Endodermal cell (in vitro differentiated cells): ENCODE data around the gene RETN. TPM values are rescaled to one million over a fixed set of nuclear protein-coding genes. Genes with fewer than 3 reads are reported as not detected.

Experiments
- DNase-seq: peaks from one replicate; pipeline ENCODE4 v3.0.0-alpha.2; 2017
- H3K27ac ChIP-seq: 2 replicates; pipeline ENCODE4 v1.5.1; 2013; ENCODE audit warnings: mild to moderate bottlenecking, low read depth, low read length, moderate library complexity
- H3K27me3 ChIP-seq: 2 replicates; pipeline ENCODE4 v1.6.1; 2013; ENCODE audit warnings: mild to moderate bottlenecking, low read length, moderate library complexity; ENCODE audit not compliant: insufficient read depth, control insufficient read depth, poor library complexity, severe bottlenecking
- H3K36me3 ChIP-seq: 2 replicates; pipeline ENCODE4 v1.7.0; 2013; ENCODE audit warnings: mild to moderate bottlenecking, low read length, moderate library complexity; ENCODE audit not compliant: control insufficient read depth, insufficient read depth
- H3K4me1 ChIP-seq: one replicate; pipeline ENCODE4 v1.7.0; 2013; ENCODE audit warnings: low read length; ENCODE audit not compliant: control insufficient read depth, insufficient read depth
- H3K4me3 ChIP-seq: 2 replicates; pipeline ENCODE4 v1.5.1; 2013; ENCODE audit warnings: mild to moderate bottlenecking, low read length, moderate library complexity
- H3K9ac ChIP-seq: 2 replicates; pipeline ENCODE4 v1.6.1; 2013; ENCODE audit warnings: mild to moderate bottlenecking, low read length, moderate library complexity; ENCODE audit not compliant: poor library complexity, severe bottlenecking; ENCODE audit errors: extremely low read depth
- H3K9me3 ChIP-seq: 2 replicates; pipeline ENCODE4 v1.6.1; 2013; ENCODE audit warnings: mild to moderate bottlenecking, low read length, moderate library complexity; ENCODE audit not compliant: control insufficient read depth
- H3K27ac Mint-ChIP-seq: 2 replicates; pipeline ENCODE4 v1.8.0; 2020; ENCODE audit warnings: mixed read lengths
- H3K27me3 Mint-ChIP-seq: 2 replicates; pipeline ENCODE4 v1.8.0; 2021; ENCODE audit warnings: mild to moderate bottlenecking, mixed read lengths; ENCODE audit not compliant: insufficient read depth
- H3K36me3 Mint-ChIP-seq: 2 replicates; pipeline ENCODE4 v1.8.0; 2020; ENCODE audit warnings: low read depth, mixed read lengths
- H3K4me1 Mint-ChIP-seq: 2 replicates; pipeline ENCODE4 v1.8.0; 2020; ENCODE audit warnings: mixed read lengths
- H3K4me3 Mint-ChIP-seq: 2 replicates; pipeline ENCODE4 v1.8.0; 2020; ENCODE audit warnings: mild to moderate bottlenecking, moderate library complexity, mixed read lengths
- H3K9me3 Mint-ChIP-seq: 2 replicates; pipeline ENCODE4 v1.8.0; 2020; ENCODE audit warnings: mild to moderate bottlenecking, mixed read lengths
- WGBS, 2 experiments: methylation state at CpG; one replicate each; pipeline versions ENCODE4 v1.1.5 to v1.1.7; 2013; ENCODE audit warnings: missing lambda C conversion rate in 2 of 2, mixed read lengths in 1 of 2; ENCODE audit not compliant: insufficient coverage in 1 of 2, insufficient read length in 1 of 2; 5-methylcytosine and 5-hydroxymethylcytosine counted together
- total RNA-seq, 2 donors: library from RNA; stranded (reverse); fragmentation: NEBNext Ultra II Directional in 1 of 2; extraction: Animal tissue kit (Norgen Biotek cat#: 25700) in 1 of 2; gene quantifications; 2 replicates in 1 of 2; 3 replicates in 1 of 2; pipeline ENCODE4 v1.2.1, GENCODE V29; 2021
- TF ChIP-seq, protein P1 (sequence below): fragments of 200-600 bp; sonication (generic); conservative IDR thresholded peaks from 2 replicates; pipeline ENCODE4 v1.5.0; 2021; ENCODE audit warnings: antibody characterized with exemption, mild to moderate bottlenecking

The RETN gene
- total RNA-seq, 2 donors from 2014 or later, result not detected

- Mint-ChIP-seq H3K27ac (no peak overlapping the region), H3K4me1 (no peaks in the 10 kb centered on the region), H3K4me3 (peak overlapping the region; percentile 54), H3K9me3 (peaks cover 7% of the 10 kb centered on the region), H3K27me3 (peaks cover 83% of the 10 kb centered on the region), H3K36me3 (no peaks in the 10 kb centered on the region)
- H3K4me3 ChIP-seq, result peak overlapping the region; percentile 76
- H3K27me3 ChIP-seq, result peaks cover 56% of the 10 kb centered on the region
- no peak for DNase-seq
- H3K4me1 ChIP-seq, result no peaks in the 10 kb centered on the region
- no peak overlapping the region for H3K27ac ChIP-seq
- no peaks in the 10 kb centered on the region for H3K9me3 ChIP-seq
- WGBS, 2 experiments, result 50 to 54% methylated on average over 5 to 8 of the region's 9 CpGs
- H3K36me3 ChIP-seq, result no peaks in the 10 kb centered on the region
- H3K9ac ChIP-seq, result no peak overlapping the region
- TF ChIP-seq, protein P1, sequence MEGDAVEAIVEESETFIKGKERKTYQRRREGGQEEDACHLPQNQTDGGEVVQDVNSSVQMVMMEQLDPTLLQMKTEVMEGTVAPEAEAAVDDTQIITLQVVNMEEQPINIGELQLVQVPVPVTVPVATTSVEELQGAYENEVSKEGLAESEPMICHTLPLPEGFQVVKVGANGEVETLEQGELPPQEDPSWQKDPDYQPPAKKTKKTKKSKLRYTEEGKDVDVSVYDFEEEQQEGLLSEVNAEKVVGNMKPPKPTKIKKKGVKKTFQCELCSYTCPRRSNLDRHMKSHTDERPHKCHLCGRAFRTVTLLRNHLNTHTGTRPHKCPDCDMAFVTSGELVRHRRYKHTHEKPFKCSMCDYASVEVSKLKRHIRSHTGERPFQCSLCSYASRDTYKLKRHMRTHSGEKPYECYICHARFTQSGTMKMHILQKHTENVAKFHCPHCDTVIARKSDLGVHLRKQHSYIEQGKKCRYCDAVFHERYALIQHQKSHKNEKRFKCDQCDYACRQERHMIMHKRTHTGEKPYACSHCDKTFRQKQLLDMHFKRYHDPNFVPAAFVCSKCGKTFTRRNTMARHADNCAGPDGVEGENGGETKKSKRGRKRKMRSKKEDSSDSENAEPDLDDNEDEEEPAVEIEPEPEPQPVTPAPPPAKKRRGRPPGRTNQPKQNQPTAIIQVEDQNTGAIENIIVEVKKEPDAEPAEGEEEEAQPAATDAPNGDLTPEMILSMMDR, result no peak
Observed at GRCh38 chr19:7670790-7671189, 1.9 kb downstream of the RETN start.

DNA sequence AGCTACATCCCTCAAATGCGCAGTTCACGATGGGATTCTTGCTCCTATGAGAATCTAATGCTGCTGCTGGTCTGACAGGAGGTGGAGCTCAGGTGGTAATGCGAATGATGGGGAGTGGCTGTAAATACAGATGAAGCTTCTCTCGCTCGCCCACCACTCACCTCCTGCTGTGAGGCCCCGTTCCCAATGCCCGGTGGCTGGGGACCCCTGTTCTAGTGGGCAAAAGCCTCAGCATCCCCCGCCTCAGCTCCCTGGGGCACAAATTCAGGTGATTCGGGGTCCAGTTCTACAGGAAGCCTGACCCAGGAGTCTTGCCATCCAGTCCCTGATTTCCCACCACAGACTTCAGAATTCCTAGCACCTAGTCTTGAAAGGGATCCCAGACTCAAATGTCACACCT lies 3.7 kb downstream of the RETN start:
- Histone ChIP-seq H3K27ac (no peak overlapping the region), H3K36me3 (no peaks in the 10 kb centered on the region), H3K4me3 (no peak overlapping the region), H3K27me3 (peaks cover 66% of the 10 kb centered on the region), H3K9me3 (no peaks in the 10 kb centered on the region), H3K9ac (no peak overlapping the region), H3K4me1 (no peaks in the 10 kb centered on the region)
- Mint-ChIP-seq H3K36me3 (no peaks in the 10 kb centered on the region), H3K4me1 (no peaks in the 10 kb centered on the region), H3K27me3 (peaks cover 87% of the 10 kb centered on the region), H3K9me3 (peaks cover 7% of the 10 kb centered on the region), H3K27ac (no peak overlapping the region), H3K4me3 (no peak overlapping the region)
- WGBS, 2 experiments, result 52 to 58% methylated on average over 6 to 9 of the region's 9 CpGs
- TF ChIP-seq, protein P1, result no peak
- DNase-seq, result no peak

GRCh38 chr19:7674010-7675005 lies 5.5 kb downstream of the RETN start:
- Histone ChIP-seq H3K27me3 (peaks cover 64% of the 10 kb centered on the region), H3K4me3 (no peak overlapping the region), H3K27ac (no peak overlapping the region), H3K36me3 (no peaks in the 10 kb centered on the region), H3K4me1 (no peaks in the 10 kb centered on the region), H3K9me3 (no peaks in the 10 kb centered on the region), H3K9ac (no peak overlapping the region)
- WGBS, 2 experiments, result 47 to 65% methylated on average over 12 to 21 of the region's 21 CpGs
- H3K9me3 Mint-ChIP-seq, result peaks cover 7% of the 10 kb centered on the region
- peak; percentile 82 for DNase-seq
- H3K36me3 Mint-ChIP-seq, result no peaks in the 10 kb centered on the region
- TF ChIP-seq, protein P1, result no peak
- no peak overlapping the region for H3K4me3 Mint-ChIP-seq
- H3K27ac Mint-ChIP-seq, result no peak overlapping the region
- no peaks in the 10 kb centered on the region for H3K4me1 Mint-ChIP-seq
- peaks cover 82% of the 10 kb centered on the region for H3K27me3 Mint-ChIP-seq
